GM12874 (cell line): Measurements from ENCODE around the gene TYW1.
"Not testable (repeated sequence)": the region's sequence is repeated elsewhere in the genome, so short reads cannot be mapped to it uniquely, and the experiment has no call there.

ENCODE experiments used
- TF ChIP-seq, protein P1 (sequence below): IDR thresholded peaks from 2 replicates; pipeline ENCODE4 v1.5.1; 2011; ENCODE audit warnings: low read depth, mild to moderate bottlenecking, control low read depth, low read length, moderate library complexity; ENCODE audit not compliant: insufficient read depth

The TYW1 gene

GRCh38 chr7:66974986-66975590, 21.5 kb upstream of the TYW1 start:
- TF ChIP-seq, protein P1, sequence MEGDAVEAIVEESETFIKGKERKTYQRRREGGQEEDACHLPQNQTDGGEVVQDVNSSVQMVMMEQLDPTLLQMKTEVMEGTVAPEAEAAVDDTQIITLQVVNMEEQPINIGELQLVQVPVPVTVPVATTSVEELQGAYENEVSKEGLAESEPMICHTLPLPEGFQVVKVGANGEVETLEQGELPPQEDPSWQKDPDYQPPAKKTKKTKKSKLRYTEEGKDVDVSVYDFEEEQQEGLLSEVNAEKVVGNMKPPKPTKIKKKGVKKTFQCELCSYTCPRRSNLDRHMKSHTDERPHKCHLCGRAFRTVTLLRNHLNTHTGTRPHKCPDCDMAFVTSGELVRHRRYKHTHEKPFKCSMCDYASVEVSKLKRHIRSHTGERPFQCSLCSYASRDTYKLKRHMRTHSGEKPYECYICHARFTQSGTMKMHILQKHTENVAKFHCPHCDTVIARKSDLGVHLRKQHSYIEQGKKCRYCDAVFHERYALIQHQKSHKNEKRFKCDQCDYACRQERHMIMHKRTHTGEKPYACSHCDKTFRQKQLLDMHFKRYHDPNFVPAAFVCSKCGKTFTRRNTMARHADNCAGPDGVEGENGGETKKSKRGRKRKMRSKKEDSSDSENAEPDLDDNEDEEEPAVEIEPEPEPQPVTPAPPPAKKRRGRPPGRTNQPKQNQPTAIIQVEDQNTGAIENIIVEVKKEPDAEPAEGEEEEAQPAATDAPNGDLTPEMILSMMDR, result no peak

GRCh38 chr7:66994691-66995049, 2.0 kb upstream of the TYW1 start:
- TF ChIP-seq, protein P1, result peak; percentile 37

GRCh38 chr7:66995050-66995776, 1.4 kb upstream of the TYW1 start, which contains the start of gene SBDS:
SBDS (minus strand) TSS chr7:66995586; CDS start chr7:66995417, 169 bp downstream.
- TF ChIP-seq, protein P1, result not testable (repeated sequence)

DNA sequence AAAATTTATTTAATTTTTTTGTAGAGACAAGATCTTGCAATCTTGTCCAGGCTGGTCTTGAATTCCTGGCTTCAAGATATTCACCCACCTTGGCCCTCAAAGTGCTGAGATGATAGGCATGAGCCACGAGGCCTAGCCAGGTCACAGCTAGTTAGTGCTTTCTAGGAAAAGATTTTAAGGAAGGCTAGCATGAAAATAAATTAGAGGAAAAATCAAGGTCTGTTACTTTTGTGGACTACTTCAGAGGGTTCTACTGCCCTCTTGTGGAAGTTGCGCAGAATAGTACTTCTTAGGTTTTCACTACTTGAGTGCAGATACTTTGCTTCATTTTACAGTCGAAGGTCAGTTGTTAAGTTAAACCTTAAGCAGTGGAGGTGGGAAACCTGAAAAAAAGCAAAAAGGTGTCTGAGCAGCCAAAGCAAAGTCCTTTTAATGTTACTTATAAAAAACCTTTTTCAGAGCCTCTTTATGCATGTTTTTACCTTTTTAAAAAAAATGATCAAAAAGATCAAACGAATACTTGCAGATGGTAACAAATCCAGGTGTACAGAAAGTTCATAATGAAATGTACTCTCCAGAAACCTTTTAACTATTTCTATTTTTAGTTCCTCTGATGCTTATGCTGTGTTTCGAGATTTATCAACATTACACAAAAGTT, 4.1 kb downstream of the TYW1 start:
- TF ChIP-seq, protein P1, result peak; percentile 10; the same call in 1 of the 2 replicates

- TF ChIP-seq, protein P1, result no peak
Observed at GRCh38 chr7:67006965-67007364, 10.3 kb downstream of the TYW1 start.

GRCh38 chr7:67008260-67008659, 11.6 kb downstream of the TYW1 start:
- TF ChIP-seq, protein P1, result no peak

DNA sequence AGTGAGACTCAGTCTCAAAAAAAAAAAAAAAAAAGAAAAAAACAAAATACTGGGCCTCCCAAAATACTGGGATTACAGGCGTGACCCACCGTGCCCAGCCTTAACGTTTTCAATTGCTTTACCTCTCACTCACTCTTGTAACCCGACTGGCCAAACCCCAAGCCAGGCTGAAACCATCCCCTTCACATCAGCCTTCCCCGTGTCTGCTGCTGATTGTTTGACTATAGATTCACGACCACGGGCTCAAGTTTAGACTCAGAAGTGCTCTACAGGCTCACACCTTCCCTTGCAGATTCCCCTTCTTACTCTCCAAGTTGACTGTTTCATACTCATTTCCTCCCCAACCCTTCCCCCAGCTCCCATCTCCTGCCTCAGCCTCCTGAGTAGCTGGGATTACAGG, 22.3 kb downstream of the TYW1 start:
- TF ChIP-seq, protein P1, result no peak
